ENCODE measurements around the gene ANGEL1. TPM values are rescaled to one million over a fixed set of nuclear protein-coding genes. Genes with fewer than 3 reads are reported as not detected.

ANGEL1 gene
- total and polyA plus RNA-seq, 2 experiments from 2014 or later, result 5.3 to 31.6 TPM

DNA sequence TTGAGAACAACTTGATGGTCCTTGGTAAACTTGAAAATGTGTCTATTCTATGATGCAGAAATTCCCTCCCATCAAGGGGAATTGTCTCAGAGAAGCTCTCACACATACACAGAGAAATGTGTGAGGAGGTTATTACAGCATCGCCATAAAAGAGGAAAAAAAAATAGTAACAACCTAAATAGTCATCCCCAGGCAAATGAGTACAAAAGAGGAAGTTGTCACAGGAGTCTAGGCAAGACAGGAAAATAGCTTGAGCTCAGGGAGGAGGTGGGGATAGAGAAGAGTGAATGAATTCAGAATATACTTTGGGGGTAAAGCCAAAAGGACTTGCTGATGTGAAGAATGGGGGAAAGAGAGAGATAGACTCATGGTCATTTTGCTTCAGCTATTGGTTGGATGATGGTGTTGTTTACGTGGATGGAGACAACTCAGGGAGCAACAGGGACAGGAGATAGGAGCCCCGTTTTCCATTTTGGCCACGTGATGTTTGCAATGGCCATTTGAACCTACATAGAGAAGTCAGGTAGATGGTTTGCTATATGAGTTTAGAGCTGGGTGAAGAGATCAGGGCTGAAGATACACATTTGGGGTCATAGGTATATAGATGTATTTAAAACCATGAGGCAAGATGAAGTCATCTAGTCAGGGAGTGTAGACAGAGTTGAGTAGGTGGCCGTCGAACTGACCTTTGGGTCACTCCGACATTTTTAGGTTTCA lies 33.8 kb upstream of the ANGEL1 start:
- no peak for DNase-seq (ENCODE audit: low spot score)
- no peak overlapping the region for H3K4me3 Mint-ChIP-seq
- no peak overlapping the region for H3K27ac Mint-ChIP-seq
- no peaks in the 10 kb centered on the region for H3K4me1 Mint-ChIP-seq
- no peaks in the 10 kb centered on the region for H4K20me1 ChIP-seq (replicated peaks; ENCODE audit: insufficient read depth)
- H3K4me1 ChIP-seq (ENCODE audit: insufficient read depth), result no peaks in the 10 kb centered on the region
- no peak overlapping the region for H2AFZ ChIP-seq
- no peaks in the 10 kb centered on the region for H3K79me2 ChIP-seq (replicated peaks; ENCODE audit: insufficient read depth)
- TF ChIP-seq, protein P1, sequence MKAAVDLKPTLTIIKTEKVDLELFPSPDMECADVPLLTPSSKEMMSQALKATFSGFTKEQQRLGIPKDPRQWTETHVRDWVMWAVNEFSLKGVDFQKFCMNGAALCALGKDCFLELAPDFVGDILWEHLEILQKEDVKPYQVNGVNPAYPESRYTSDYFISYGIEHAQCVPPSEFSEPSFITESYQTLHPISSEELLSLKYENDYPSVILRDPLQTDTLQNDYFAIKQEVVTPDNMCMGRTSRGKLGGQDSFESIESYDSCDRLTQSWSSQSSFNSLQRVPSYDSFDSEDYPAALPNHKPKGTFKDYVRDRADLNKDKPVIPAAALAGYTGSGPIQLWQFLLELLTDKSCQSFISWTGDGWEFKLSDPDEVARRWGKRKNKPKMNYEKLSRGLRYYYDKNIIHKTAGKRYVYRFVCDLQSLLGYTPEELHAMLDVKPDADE (IDR thresholded peaks at IDR 0.05), result no peak
- TF ChIP-seq CREB1 (CRISPR knock-in tag; IDR thresholded peaks at IDR 0.05; ENCODE audit: low read depth) (no peak), ZNF331 (CRISPR knock-in tag; IDR thresholded peaks at IDR 0.05; ENCODE audit: low read depth) (no peak), JUNB (IDR thresholded peaks at IDR 0.05; ENCODE audit: unreplicated experiment) (no peak), NANOG (IDR thresholded peaks at IDR 0.05; ENCODE audit: borderline replicate concordance) (no peak), STAT1 (IDR thresholded peaks at IDR 0.05; ENCODE audit: unreplicated experiment) (no peak), EZH2 (IDR thresholded peaks at IDR 0.05; ENCODE audit: low read depth, unreplicated experiment) (no peak), POLR2AphosphoS5 (IDR thresholded peaks at IDR 0.05; ENCODE audit: low read depth) (no peak), EZH2phosphoT487 (IDR thresholded peaks at IDR 0.05; ENCODE audit: unreplicated experiment) (no peak), ZNF114 (CRISPR knock-in tag; IDR thresholded peaks at IDR 0.05) (no peak)
- TF ChIP-seq, protein P2, sequence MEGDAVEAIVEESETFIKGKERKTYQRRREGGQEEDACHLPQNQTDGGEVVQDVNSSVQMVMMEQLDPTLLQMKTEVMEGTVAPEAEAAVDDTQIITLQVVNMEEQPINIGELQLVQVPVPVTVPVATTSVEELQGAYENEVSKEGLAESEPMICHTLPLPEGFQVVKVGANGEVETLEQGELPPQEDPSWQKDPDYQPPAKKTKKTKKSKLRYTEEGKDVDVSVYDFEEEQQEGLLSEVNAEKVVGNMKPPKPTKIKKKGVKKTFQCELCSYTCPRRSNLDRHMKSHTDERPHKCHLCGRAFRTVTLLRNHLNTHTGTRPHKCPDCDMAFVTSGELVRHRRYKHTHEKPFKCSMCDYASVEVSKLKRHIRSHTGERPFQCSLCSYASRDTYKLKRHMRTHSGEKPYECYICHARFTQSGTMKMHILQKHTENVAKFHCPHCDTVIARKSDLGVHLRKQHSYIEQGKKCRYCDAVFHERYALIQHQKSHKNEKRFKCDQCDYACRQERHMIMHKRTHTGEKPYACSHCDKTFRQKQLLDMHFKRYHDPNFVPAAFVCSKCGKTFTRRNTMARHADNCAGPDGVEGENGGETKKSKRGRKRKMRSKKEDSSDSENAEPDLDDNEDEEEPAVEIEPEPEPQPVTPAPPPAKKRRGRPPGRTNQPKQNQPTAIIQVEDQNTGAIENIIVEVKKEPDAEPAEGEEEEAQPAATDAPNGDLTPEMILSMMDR (conservative IDR thresholded peaks at IDR 0.05; ENCODE audit: low read depth in 2 of 2), result no peak
- TF ChIP-seq, protein P3, sequence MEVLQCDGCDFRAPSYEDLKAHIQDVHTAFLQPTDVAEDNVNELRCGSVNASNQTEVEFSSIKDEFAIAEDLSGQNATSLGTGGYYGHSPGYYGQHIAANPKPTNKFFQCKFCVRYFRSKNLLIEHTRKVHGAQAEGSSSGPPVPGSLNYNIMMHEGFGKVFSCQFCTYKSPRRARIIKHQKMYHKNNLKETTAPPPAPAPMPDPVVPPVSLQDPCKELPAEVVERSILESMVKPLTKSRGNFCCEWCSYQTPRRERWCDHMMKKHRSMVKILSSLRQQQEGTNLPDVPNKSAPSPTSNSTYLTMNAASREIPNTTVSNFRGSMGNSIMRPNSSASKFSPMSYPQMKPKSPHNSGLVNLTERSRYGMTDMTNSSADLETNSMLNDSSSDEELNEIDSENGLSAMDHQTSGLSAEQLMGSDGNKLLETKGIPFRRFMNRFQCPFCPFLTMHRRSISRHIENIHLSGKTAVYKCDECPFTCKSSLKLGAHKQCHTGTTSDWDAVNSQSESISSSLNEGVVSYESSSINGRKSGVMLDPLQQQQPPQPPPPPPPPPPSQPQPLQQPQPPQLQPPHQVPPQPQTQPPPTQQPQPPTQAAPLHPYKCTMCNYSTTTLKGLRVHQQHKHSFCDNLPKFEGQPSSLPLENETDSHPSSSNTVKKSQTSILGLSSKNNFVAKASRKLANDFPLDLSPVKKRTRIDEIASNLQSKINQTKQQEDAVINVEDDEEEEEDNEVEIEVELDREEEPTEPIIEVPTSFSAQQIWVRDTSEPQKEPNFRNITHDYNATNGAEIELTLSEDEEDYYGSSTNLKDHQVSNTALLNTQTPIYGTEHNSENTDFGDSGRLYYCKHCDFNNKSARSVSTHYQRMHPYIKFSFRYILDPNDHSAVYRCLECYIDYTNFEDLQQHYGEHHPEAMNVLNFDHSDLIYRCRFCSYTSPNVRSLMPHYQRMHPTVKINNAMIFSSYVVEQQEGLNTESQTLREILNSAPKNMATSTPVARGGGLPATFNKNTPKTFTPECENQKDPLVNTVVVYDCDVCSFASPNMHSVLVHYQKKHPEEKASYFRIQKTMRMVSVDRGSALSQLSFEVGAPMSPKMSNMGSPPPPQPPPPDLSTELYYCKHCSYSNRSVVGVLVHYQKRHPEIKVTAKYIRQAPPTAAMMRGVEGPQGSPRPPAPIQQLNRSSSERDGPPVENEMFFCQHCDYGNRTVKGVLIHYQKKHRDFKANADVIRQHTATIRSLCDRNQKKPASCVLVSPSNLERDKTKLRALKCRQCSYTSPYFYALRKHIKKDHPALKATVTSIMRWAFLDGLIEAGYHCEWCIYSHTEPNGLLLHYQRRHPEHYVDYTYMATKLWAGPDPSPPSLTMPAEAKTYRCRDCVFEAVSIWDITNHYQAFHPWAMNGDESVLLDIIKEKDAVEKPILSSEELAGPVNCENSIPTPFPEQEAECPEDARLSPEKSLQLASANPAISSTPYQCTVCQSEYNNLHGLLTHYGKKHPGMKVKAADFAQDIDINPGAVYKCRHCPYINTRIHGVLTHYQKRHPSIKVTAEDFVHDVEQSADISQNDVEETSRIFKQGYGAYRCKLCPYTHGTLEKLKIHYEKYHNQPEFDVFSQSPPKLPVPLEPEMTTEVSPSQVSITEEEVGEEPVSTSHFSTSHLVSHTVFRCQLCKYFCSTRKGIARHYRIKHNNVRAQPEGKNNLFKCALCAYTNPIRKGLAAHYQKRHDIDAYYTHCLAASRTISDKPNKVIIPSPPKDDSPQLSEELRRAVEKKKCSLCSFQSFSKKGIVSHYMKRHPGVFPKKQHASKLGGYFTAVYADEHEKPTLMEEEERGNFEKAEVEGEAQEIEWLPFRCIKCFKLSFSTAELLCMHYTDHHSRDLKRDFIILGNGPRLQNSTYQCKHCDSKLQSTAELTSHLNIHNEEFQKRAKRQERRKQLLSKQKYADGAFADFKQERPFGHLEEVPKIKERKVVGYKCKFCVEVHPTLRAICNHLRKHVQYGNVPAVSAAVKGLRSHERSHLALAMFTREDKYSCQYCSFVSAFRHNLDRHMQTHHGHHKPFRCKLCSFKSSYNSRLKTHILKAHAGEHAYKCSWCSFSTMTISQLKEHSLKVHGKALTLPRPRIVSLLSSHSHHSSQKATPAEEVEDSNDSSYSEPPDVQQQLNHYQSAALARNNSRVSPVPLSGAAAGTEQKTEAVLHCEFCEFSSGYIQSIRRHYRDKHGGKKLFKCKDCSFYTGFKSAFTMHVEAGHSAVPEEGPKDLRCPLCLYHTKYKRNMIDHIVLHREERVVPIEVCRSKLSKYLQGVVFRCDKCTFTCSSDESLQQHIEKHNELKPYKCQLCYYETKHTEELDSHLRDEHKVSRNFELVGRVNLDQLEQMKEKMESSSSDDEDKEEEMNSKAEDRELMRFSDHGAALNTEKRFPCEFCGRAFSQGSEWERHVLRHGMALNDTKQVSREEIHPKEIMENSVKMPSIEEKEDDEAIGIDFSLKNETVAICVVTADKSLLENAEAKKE (CRISPR knock-in tag; IDR thresholded peaks at IDR 0.05), result no peak
- TF ChIP-seq, protein P4, sequence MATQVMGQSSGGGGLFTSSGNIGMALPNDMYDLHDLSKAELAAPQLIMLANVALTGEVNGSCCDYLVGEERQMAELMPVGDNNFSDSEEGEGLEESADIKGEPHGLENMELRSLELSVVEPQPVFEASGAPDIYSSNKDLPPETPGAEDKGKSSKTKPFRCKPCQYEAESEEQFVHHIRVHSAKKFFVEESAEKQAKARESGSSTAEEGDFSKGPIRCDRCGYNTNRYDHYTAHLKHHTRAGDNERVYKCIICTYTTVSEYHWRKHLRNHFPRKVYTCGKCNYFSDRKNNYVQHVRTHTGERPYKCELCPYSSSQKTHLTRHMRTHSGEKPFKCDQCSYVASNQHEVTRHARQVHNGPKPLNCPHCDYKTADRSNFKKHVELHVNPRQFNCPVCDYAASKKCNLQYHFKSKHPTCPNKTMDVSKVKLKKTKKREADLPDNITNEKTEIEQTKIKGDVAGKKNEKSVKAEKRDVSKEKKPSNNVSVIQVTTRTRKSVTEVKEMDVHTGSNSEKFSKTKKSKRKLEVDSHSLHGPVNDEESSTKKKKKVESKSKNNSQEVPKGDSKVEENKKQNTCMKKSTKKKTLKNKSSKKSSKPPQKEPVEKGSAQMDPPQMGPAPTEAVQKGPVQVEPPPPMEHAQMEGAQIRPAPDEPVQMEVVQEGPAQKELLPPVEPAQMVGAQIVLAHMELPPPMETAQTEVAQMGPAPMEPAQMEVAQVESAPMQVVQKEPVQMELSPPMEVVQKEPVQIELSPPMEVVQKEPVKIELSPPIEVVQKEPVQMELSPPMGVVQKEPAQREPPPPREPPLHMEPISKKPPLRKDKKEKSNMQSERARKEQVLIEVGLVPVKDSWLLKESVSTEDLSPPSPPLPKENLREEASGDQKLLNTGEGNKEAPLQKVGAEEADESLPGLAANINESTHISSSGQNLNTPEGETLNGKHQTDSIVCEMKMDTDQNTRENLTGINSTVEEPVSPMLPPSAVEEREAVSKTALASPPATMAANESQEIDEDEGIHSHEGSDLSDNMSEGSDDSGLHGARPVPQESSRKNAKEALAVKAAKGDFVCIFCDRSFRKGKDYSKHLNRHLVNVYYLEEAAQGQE (IDR thresholded peaks at IDR 0.05; ENCODE audit: unreplicated experiment), result no peak
- no peak overlapping the region for H3K4me3 ChIP-seq
- peaks cover 8% of the 10 kb centered on the region for H3K27me3 Mint-ChIP-seq (ENCODE audit: insufficient read depth, low read depth, poor library complexity)
- H3F3A ChIP-seq (replicated peaks; ENCODE audit: low read depth), result no peaks in the 10 kb centered on the region
- H3K36me3 ChIP-seq (ENCODE audit: insufficient read depth), result no peaks in the 10 kb centered on the region
- H3K27me3 ChIP-seq (ENCODE audit: insufficient read depth), result no peaks in the 10 kb centered on the region
- H3K9me3 Mint-ChIP-seq, result no peaks in the 10 kb centered on the region; the same call in 2 of the 3 replicates
- no peak overlapping the region for H3K27ac ChIP-seq (ENCODE audit: low read depth)
- H3K4me2 ChIP-seq, result no peak overlapping the region
- ATAC-seq, result no peak
- H3K36me3 Mint-ChIP-seq (ENCODE audit: low read depth), result no peaks in the 10 kb centered on the region
- no peaks in the 10 kb centered on the region; the same call in 1 of the 2 replicates for H3K9me2 ChIP-seq (ENCODE audit: insufficient read depth)
